D721Med (cell line): ENCODE results near the gene INTS4.
"Not testable (repeated sequence)": the region's sequence is repeated elsewhere in the genome, so short reads cannot be mapped to it uniquely, and the experiment has no call there.

Experiments used
- DNase-seq: peaks from one replicate; pipeline ENCODE4 v3.0.0; 2011; ENCODE audit warnings: low spot score; ENCODE audit not compliant: insufficient read length
- FAIRE-seq: peaks from 2 replicates; lab custom pipeline; 2011; peaks lifted over from hg19 to GRCh38; lab: Jason Lieb, UNC
- TF ChIP-seq, protein P1 (sequence below): IDR thresholded peaks from 2 replicates; pipeline ENCODE4 v1.5.1; 2012; ENCODE audit warnings: mild to moderate bottlenecking, control low read depth; ENCODE audit not compliant: insufficient read depth; ENCODE audit errors: missing control alignments

The INTS4 gene

DNA sequence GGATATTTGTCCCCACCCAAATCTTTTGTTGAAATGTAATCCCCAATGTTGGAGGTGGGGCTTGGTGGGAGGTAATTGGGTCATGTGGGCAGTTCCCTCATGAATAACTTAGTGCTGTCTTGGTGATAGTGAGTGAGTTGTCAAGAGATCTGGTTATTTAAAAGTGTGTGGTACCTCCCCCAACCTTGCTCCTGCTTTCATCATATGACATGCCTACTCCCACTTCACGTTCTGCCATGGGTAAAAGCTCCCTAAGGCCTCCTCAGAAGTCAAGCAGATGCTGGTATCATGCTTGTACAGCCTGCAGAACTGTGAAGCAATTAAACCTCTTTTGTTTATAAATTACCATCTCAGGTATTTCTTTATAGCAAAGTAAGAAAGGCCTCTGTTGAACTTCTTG lies 143.0 kb downstream of the INTS4 start:
- DNase-seq (no peak), FAIRE-seq (no peak)
- TF ChIP-seq, protein P1, sequence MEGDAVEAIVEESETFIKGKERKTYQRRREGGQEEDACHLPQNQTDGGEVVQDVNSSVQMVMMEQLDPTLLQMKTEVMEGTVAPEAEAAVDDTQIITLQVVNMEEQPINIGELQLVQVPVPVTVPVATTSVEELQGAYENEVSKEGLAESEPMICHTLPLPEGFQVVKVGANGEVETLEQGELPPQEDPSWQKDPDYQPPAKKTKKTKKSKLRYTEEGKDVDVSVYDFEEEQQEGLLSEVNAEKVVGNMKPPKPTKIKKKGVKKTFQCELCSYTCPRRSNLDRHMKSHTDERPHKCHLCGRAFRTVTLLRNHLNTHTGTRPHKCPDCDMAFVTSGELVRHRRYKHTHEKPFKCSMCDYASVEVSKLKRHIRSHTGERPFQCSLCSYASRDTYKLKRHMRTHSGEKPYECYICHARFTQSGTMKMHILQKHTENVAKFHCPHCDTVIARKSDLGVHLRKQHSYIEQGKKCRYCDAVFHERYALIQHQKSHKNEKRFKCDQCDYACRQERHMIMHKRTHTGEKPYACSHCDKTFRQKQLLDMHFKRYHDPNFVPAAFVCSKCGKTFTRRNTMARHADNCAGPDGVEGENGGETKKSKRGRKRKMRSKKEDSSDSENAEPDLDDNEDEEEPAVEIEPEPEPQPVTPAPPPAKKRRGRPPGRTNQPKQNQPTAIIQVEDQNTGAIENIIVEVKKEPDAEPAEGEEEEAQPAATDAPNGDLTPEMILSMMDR = no peak

DNA sequence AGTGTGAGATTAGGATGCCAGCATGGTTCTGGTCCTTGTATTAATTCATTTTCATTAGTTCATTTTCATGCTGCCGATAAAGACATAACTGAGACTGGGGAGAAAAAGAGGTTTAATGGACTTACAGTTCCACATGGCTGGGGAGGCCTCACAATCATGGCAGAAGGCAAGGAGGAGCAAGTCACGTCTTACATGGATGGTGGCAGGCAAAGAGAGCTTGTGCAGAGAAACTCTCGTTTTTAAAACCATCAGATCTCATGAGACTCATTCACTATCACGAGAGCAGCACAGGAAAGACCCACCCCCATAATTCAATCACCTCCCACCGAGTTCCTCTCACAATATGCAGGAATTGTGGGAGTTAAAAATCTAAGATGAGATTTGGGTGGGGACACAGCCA lies 150.8 kb downstream of the INTS4 start:
- DNase-seq, FAIRE-seq: not testable (repeated sequence)

DNA sequence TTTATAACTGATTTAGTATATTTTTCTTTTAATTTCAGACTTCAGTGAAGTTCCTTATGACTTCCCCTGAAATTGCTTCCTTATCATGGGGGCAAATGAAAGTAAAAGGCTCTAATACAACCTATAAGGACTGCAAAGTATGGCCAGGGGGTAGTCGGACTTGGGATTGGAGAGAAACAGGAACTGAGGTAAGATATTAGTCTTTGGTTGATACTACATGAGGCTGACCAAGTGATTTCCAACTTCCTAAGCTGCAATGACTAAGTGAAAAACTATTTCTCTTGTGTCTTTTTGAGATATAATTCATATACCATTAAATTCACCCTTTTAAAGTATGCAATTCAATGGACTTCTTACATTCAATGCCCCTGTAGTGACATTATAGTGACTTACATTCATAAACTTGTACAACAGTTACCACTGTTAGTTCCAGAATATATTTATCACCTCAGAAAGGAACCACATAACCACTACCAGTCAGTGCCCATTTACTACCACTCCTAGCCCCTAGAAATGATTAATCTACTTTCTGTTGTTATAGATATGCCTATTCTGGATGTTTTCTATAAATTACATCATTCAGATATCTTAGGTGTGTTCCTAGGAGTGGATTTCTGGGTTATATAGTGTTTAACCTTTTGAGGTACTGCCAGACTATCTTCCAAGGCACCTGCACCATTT lies 151.9 kb downstream of the INTS4 start:
- DNase-seq (no peak), FAIRE-seq (no peak)
- TF ChIP-seq, protein P1 = no peak

DNA sequence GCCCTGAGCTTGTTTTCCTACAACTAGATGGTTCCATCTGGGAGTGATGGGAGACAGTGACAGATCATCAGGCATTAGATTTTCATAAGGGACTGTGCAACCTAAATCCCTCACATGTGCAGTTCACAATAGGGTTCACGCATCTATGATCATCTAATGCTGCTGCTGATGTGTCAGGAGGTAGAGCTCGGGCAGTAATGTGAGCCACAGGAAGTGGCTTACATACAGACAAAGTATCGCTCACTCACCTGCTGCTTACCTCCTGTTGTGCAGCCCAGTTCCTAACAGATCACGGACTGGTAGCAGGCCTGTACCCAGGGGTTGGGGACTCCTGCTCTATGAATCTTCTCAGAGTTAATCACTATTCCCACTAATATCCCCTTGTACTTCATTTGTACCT lies 161.2 kb downstream of the INTS4 start:
- DNase-seq = no peak
- TF ChIP-seq, protein P1 = no peak
- no peak for FAIRE-seq

DNA sequence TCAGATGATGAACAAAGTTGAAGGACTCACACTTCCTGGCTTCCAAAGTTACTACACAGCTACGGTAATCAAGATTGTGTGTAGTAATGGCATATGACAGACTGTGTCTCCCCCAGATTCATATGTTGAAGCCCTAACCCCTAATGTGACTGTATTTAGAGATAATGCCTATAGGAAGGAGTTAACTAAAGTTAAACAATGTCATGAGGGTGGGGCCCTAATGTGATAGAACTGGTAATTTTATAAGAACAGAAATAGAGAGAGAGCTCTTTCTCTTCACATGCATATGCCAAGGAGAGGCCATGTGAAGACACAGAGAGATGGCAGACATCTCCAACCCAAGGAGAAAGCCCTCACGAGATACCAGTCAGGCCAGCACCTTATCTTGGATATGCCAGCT lies 165.5 kb downstream of the INTS4 start:
- DNase-seq (no peak), FAIRE-seq (no peak)
- TF ChIP-seq, protein P1 = no peak
